Endodermal cell (in vitro differentiated cells): ENCODE measurements around the gene MADD. TPM values are rescaled to one million over a fixed set of nuclear protein-coding genes. Genes with fewer than 3 reads are reported as not detected.
A peak's percentile ranks its signal among the peaks of the same experiment; 100 is the strongest.

Experiments
- DNase-seq: peaks from one replicate; pipeline ENCODE4 v3.0.0-alpha.2; 2017
- H3K27ac ChIP-seq: 2 replicates; pipeline ENCODE4 v1.5.1; 2013; ENCODE audit warnings: mild to moderate bottlenecking, low read depth, low read length, moderate library complexity
- H3K27me3 ChIP-seq: 2 replicates; pipeline ENCODE4 v1.6.1; 2013; ENCODE audit warnings: mild to moderate bottlenecking, low read length, moderate library complexity; ENCODE audit not compliant: insufficient read depth, control insufficient read depth, poor library complexity, severe bottlenecking
- H3K36me3 ChIP-seq: 2 replicates; pipeline ENCODE4 v1.7.0; 2013; ENCODE audit warnings: mild to moderate bottlenecking, low read length, moderate library complexity; ENCODE audit not compliant: control insufficient read depth, insufficient read depth
- H3K4me1 ChIP-seq: one replicate; pipeline ENCODE4 v1.7.0; 2013; ENCODE audit warnings: low read length; ENCODE audit not compliant: control insufficient read depth, insufficient read depth
- H3K4me3 ChIP-seq: 2 replicates; pipeline ENCODE4 v1.5.1; 2013; ENCODE audit warnings: mild to moderate bottlenecking, low read length, moderate library complexity
- H3K9ac ChIP-seq: 2 replicates; pipeline ENCODE4 v1.6.1; 2013; ENCODE audit warnings: mild to moderate bottlenecking, low read length, moderate library complexity; ENCODE audit not compliant: poor library complexity, severe bottlenecking; ENCODE audit errors: extremely low read depth
- H3K9me3 ChIP-seq: 2 replicates; pipeline ENCODE4 v1.6.1; 2013; ENCODE audit warnings: mild to moderate bottlenecking, low read length, moderate library complexity; ENCODE audit not compliant: control insufficient read depth
- H3K27ac Mint-ChIP-seq: 2 replicates; pipeline ENCODE4 v1.8.0; 2020; ENCODE audit warnings: mixed read lengths
- H3K27me3 Mint-ChIP-seq: 2 replicates; pipeline ENCODE4 v1.8.0; 2021; ENCODE audit warnings: mild to moderate bottlenecking, mixed read lengths; ENCODE audit not compliant: insufficient read depth
- H3K36me3 Mint-ChIP-seq: 2 replicates; pipeline ENCODE4 v1.8.0; 2020; ENCODE audit warnings: low read depth, mixed read lengths
- H3K4me1 Mint-ChIP-seq: 2 replicates; pipeline ENCODE4 v1.8.0; 2020; ENCODE audit warnings: mixed read lengths
- H3K4me3 Mint-ChIP-seq: 2 replicates; pipeline ENCODE4 v1.8.0; 2020; ENCODE audit warnings: mild to moderate bottlenecking, moderate library complexity, mixed read lengths
- H3K9me3 Mint-ChIP-seq: 2 replicates; pipeline ENCODE4 v1.8.0; 2020; ENCODE audit warnings: mild to moderate bottlenecking, mixed read lengths
- WGBS, 2 experiments: methylation state at CpG; one replicate each; pipeline versions ENCODE4 v1.1.5 to v1.1.7; 2013; ENCODE audit warnings: missing lambda C conversion rate in 2 of 2, mixed read lengths in 1 of 2; ENCODE audit not compliant: insufficient coverage in 1 of 2, insufficient read length in 1 of 2; 5-methylcytosine and 5-hydroxymethylcytosine counted together
- total RNA-seq, 2 donors: library from RNA; stranded (reverse); fragmentation: NEBNext Ultra II Directional in 1 of 2; extraction: Animal tissue kit (Norgen Biotek cat#: 25700) in 1 of 2; gene quantifications; 2 replicates in 1 of 2; 3 replicates in 1 of 2; pipeline ENCODE4 v1.2.1, GENCODE V29; 2021
- TF ChIP-seq, protein P1 (sequence below): fragments of 200-600 bp; sonication (generic); conservative IDR thresholded peaks from 2 replicates; pipeline ENCODE4 v1.5.0; 2021; ENCODE audit warnings: antibody characterized with exemption, mild to moderate bottlenecking

The MADD gene
- total RNA-seq, 2 donors from 2014 or later: 30.2 to 36.0 TPM

DNA sequence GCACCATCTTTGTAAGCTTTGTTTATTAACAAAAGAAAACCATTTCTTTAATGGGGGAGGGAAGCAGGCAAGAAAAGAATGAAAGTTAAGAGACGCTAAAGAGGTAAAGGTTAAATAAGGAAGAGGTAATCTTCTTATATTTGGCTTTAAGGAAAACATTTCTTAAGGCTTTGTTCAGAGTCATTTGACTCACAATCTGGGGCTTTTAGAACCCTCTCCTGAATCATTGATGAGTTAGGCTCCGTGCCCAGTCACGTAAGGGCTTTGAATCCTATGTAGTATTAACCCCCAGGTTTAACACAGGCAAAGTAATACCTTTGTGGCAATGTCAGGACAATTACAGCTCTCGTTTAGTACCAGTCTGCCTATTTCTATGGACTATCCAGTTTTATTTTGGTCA is 26.1 kb downstream of the MADD start:
- TF ChIP-seq, protein P1, sequence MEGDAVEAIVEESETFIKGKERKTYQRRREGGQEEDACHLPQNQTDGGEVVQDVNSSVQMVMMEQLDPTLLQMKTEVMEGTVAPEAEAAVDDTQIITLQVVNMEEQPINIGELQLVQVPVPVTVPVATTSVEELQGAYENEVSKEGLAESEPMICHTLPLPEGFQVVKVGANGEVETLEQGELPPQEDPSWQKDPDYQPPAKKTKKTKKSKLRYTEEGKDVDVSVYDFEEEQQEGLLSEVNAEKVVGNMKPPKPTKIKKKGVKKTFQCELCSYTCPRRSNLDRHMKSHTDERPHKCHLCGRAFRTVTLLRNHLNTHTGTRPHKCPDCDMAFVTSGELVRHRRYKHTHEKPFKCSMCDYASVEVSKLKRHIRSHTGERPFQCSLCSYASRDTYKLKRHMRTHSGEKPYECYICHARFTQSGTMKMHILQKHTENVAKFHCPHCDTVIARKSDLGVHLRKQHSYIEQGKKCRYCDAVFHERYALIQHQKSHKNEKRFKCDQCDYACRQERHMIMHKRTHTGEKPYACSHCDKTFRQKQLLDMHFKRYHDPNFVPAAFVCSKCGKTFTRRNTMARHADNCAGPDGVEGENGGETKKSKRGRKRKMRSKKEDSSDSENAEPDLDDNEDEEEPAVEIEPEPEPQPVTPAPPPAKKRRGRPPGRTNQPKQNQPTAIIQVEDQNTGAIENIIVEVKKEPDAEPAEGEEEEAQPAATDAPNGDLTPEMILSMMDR: no peak
- Histone ChIP-seq H3K9ac (no peak overlapping the region), H3K9me3 (peaks cover 19% of the 10 kb centered on the region), H3K27me3 (no peaks in the 10 kb centered on the region), H3K4me1 (no peaks in the 10 kb centered on the region), H3K36me3 (peaks cover 52% of the 10 kb centered on the region), H3K27ac (no peak overlapping the region), H3K4me3 (no peak overlapping the region)
- no peaks in the 10 kb centered on the region for H3K4me1 Mint-ChIP-seq
- 98 to 100% methylated on average over 4 of the region's 4 CpGs for WGBS, 2 experiments
- H3K27me3 Mint-ChIP-seq: no peaks in the 10 kb centered on the region
- peaks cover 74% of the 10 kb centered on the region for H3K36me3 Mint-ChIP-seq
- H3K9me3 Mint-ChIP-seq: no peaks in the 10 kb centered on the region
- no peak overlapping the region for H3K4me3 Mint-ChIP-seq
- DNase-seq: no peak
- no peak overlapping the region for H3K27ac Mint-ChIP-seq

DNA sequence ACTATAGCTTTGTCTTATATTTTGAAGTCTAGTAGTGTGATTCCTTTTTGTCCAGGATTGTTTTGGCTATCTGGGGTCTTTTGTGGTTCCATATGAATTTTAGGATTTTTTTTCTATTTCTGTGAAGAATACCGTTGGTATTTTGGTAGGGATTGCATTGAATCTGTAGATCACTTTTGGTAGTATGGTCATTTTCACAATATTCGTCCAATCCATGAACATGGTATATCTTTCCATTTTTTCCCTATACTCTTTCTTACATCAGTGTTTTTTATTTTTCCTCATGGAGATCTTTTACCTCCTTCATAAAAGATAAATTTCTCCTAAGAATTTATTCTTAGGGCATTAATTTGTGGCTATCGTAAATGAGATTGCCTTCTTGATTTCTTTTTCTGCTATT is 29.1 kb downstream of the MADD start:
- Histone ChIP-seq H3K9ac (no peak overlapping the region), H3K4me1 (no peaks in the 10 kb centered on the region), H3K4me3 (no peak overlapping the region), H3K27ac (no peak overlapping the region), H3K9me3 (peaks cover 48% of the 10 kb centered on the region), H3K27me3 (no peaks in the 10 kb centered on the region), H3K36me3 (peaks cover 60% of the 10 kb centered on the region)
- peaks cover 19% of the 10 kb centered on the region for H3K9me3 Mint-ChIP-seq
- no peaks in the 10 kb centered on the region for H3K27me3 Mint-ChIP-seq
- H3K4me1 Mint-ChIP-seq: no peaks in the 10 kb centered on the region
- 93 to 100% methylated on average over 1 to 2 of the region's 3 CpGs for whole genome bisulfite sequencing, 2 experiments
- H3K27ac Mint-ChIP-seq: no peak overlapping the region
- no peak overlapping the region for H3K4me3 Mint-ChIP-seq
- H3K36me3 Mint-ChIP-seq: peaks cover 78% of the 10 kb centered on the region
- no peak for DNase-seq
- TF ChIP-seq, protein P1: no peak

DNA sequence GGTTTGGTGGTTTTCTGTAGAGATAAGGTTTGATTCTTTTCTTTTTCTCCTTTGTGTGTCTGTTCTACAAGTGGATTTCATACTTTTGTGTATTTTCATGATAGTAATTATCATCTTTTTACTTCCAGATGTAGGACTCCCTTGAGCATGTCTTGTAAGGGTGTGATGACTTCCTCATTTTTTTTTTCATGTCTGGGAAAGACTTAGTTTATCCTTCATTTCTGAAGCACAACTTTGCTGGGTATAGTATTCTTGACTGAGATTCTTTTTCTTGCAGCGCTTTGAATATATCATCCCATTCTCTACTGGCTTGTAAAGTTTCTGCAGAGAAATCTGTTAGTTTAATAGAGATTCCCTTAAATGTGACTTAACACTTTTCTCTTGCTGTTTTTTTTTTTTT is 32.9 kb downstream of the MADD start:
- DNase-seq: no peak
- H3K4me3 ChIP-seq: peak overlapping the region; percentile 59
- no peak overlapping the region for H3K27ac Mint-ChIP-seq
- no peak overlapping the region for H3K4me3 Mint-ChIP-seq
- peaks cover 68% of the 10 kb centered on the region for H3K36me3 Mint-ChIP-seq
- no peaks in the 10 kb centered on the region for H3K4me1 ChIP-seq
- no peaks in the 10 kb centered on the region for H3K27me3 ChIP-seq
- H3K9ac ChIP-seq: no peak overlapping the region
- H3K9me3 Mint-ChIP-seq: peaks cover 19% of the 10 kb centered on the region
- H3K4me1 Mint-ChIP-seq: no peaks in the 10 kb centered on the region
- no peak overlapping the region for H3K27ac ChIP-seq
- TF ChIP-seq, protein P1: no peak
- H3K27me3 Mint-ChIP-seq: no peaks in the 10 kb centered on the region
- WGBS, 2 experiments: no CpG with 5 or more reads among the region's 1 CpG
- H3K36me3 ChIP-seq: peaks cover 61% of the 10 kb centered on the region
- H3K9me3 ChIP-seq: peaks cover 52% of the 10 kb centered on the region
